Vagina (tissue), 2 donors: ENCODE measurements around the gene FARP2.

Experiments
- CTCF ChIP-seq, 3 experiments: fragments of 450-650 bp in 2 of 3; fragments of 200-600 bp in 1 of 3; sonication (generic) in 1 of 3; IDR thresholded peaks; one replicate each; pipeline ENCODE4 v1.5.1; 2017 to 2019; ENCODE audit warnings: antibody characterized with exemption in 3 of 3, mild to moderate bottlenecking in 2 of 3, moderate library complexity in 2 of 3
- POLR2A ChIP-seq, 2 donors: fragments of 450-650 bp; IDR thresholded peaks; one replicate each; pipeline ENCODE4 v1.6.1; 2017; ENCODE audit warnings: antibody characterized with exemption in 2 of 2, mild to moderate bottlenecking in 2 of 2, moderate library complexity in 2 of 2
- POLR2AphosphoS5 ChIP-seq, 2 donors: sonication (generic); formaldehyde crosslinking; IDR thresholded peaks; one replicate each; pipeline ENCODE4 v1.9.0; 2017; ENCODE audit warnings: antibody characterized with exemption in 2 of 2, mild to moderate bottlenecking in 2 of 2, low read depth in 1 of 2; ENCODE audit not compliant: insufficient read depth in 1 of 2

DNA sequence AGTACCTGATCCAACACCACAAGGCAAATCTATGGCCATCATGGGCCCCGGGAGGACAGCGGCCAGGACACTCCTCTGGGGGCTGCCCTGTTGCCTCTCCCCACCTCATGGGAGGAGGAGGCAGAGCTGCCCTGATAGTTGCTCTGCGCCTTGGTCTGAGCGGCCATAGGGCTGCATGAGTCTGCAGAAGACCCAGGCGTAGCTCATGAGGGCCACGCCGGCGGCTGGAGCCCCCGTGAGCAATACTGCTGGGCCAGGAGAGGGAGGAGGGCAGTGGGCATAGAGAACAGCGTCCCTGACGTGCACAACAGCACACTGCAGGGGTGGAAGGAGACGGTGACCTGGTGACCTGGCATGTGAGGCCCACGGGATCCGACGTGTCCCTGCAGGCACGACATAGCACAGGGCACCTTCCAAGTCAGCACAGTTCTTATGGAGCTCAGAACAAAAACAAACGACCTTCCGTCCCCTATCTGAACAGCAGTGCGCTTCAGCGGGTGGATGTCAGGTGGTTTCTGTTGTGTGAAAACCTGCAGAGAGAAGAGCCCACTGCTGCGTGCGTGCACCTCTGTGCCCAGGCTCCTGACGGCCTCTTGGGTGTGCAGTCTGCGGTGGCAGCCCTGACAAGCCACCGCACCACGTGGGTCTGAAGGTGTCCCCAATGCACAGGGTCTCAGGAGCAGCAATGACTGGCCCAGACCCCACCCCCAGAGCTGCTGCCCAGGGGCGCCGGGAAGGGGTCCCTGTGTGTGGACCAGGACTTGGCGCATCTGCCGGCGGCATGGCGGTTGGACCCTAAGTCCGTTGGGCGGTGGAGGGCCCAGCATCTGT lies 139.3 kb downstream of the FARP2 start:
- TF ChIP-seq CTCF (IDR thresholded peaks at IDR 0.05), result no peak
- no peak for TF ChIP-seq POLR2A (IDR thresholded peaks at IDR 0.05)
- no peak for TF ChIP-seq POLR2AphosphoS5 (IDR thresholded peaks at IDR 0.05; ENCODE audit: insufficient read depth in 1 of 2, low read depth in 1 of 2)
